ENCODE measurements around the gene LNPEP.

LNPEP gene

GRCh38 chr5:96952974-96953730 lies 17.3 kb downstream of the LNPEP start:
- TF ChIP-seq CTCF (IDR thresholded peaks at IDR 0.05; ENCODE audit: control insufficient read depth, insufficient read depth, low read depth, low read length, missing control alignments), result no peak
- H3K4me3 ChIP-seq (ENCODE audit: control insufficient read depth, low read depth, low read length), result no peak overlapping the region
- DNase-seq (ENCODE audit: low read depth), result no peak

GRCh38 chr5:96957254-96958049 lies 21.6 kb downstream of the LNPEP start:
- H3K4me3 ChIP-seq (ENCODE audit: control insufficient read depth, low read depth, low read length), result no peak overlapping the region
- TF ChIP-seq CTCF (IDR thresholded peaks at IDR 0.05; ENCODE audit: control insufficient read depth, insufficient read depth, low read depth, low read length, missing control alignments), result no peak
- no peak for DNase-seq (ENCODE audit: low read depth)

GRCh38 chr5:96958977-96959376 lies 23.1 kb downstream of the LNPEP start:
- H3K4me3 ChIP-seq (ENCODE audit: control insufficient read depth, low read depth, low read length), result no peak overlapping the region
- no peak for DNase-seq (ENCODE audit: low read depth)
- no peak for TF ChIP-seq CTCF (IDR thresholded peaks at IDR 0.05; ENCODE audit: control insufficient read depth, insufficient read depth, low read depth, low read length, missing control alignments)

- no peak for TF ChIP-seq CTCF (IDR thresholded peaks at IDR 0.05; ENCODE audit: control insufficient read depth, insufficient read depth, low read depth, low read length, missing control alignments)
- no peak for DNase-seq (ENCODE audit: low read depth)
- no peak overlapping the region for H3K4me3 ChIP-seq (ENCODE audit: control insufficient read depth, low read depth, low read length)
Observed at GRCh38 chr5:96961053-96961452, 25.2 kb downstream of the LNPEP start.

GRCh38 chr5:96962540-96962991 lies 26.7 kb downstream of the LNPEP start:
- no peak overlapping the region for H3K4me3 ChIP-seq (ENCODE audit: control insufficient read depth, low read depth, low read length)
- TF ChIP-seq CTCF (IDR thresholded peaks at IDR 0.05; ENCODE audit: control insufficient read depth, insufficient read depth, low read depth, low read length, missing control alignments), result no peak
- no peak for DNase-seq (ENCODE audit: low read depth)

GRCh38 chr5:96963267-96963666 lies 27.4 kb downstream of the LNPEP start:
- no peak for TF ChIP-seq CTCF (IDR thresholded peaks at IDR 0.05; ENCODE audit: control insufficient read depth, insufficient read depth, low read depth, low read length, missing control alignments)
- no peak overlapping the region for H3K4me3 ChIP-seq (ENCODE audit: control insufficient read depth, low read depth, low read length)
- DNase-seq (ENCODE audit: low read depth), result no peak

All from AG09309 (cell line).